Vagina (tissue), 2 donors: ENCODE data around the gene MAPRE2. TPM values are rescaled to one million over a fixed set of nuclear protein-coding genes. Genes with fewer than 3 reads are reported as not detected.

Experiments used
- DNase-seq, 2 donors: peaks; one replicate each; pipeline ENCODE4 v3.0.0-alpha.2; 2017; ENCODE audit errors: extremely low spot score in 2 of 2
- H3K27ac ChIP-seq: fragments of 200-600 bp; sonication (generic); one replicate; pipeline ENCODE4 v1.5.1; 2019
- H3K27me3 ChIP-seq: fragments of 200-600 bp; sonication (generic); one replicate; pipeline ENCODE4 v1.5.1; 2019
- H3K36me3 ChIP-seq, 2 donors: fragments of 200-600 bp; sonication (generic); one replicate each; pipeline ENCODE4 v1.5.1; 2017 to 2019
- H3K4me1 ChIP-seq: fragments of 200-600 bp; sonication (generic); one replicate; pipeline ENCODE4 v1.5.1; 2019
- H3K4me3 ChIP-seq, 2 donors: fragments of 200-600 bp; sonication (generic); 1 replicate in 1 of 2; 2 replicates in 1 of 2; pipeline ENCODE4 v1.5.1; 2016 to 2019
- H3K9me3 ChIP-seq: fragments of 200-600 bp; sonication (generic); one replicate; pipeline ENCODE4 v1.5.1; 2019
- CTCF ChIP-seq, 3 experiments: fragments of 450-650 bp in 2 of 3; fragments of 200-600 bp in 1 of 3; sonication (generic) in 1 of 3; IDR thresholded peaks; one replicate each; pipeline ENCODE4 v1.5.1; 2017 to 2019; ENCODE audit warnings: antibody characterized with exemption in 3 of 3, mild to moderate bottlenecking in 2 of 3, moderate library complexity in 2 of 3
- POLR2A ChIP-seq, 2 donors: fragments of 450-650 bp; IDR thresholded peaks; one replicate each; pipeline ENCODE4 v1.6.1; 2017; ENCODE audit warnings: antibody characterized with exemption in 2 of 2, mild to moderate bottlenecking in 2 of 2, moderate library complexity in 2 of 2
- POLR2AphosphoS5 ChIP-seq, 2 donors: sonication (generic); formaldehyde crosslinking; IDR thresholded peaks; one replicate each; pipeline ENCODE4 v1.9.0; 2017; ENCODE audit warnings: antibody characterized with exemption in 2 of 2, mild to moderate bottlenecking in 2 of 2, low read depth in 1 of 2; ENCODE audit not compliant: insufficient read depth in 1 of 2
- intact Hi-C: fragments of 100-400 bp; cut with DNase I; formaldehyde crosslinking; loops from one replicate; pipeline ENCODE4 v1.15.1; 2023
- total RNA-seq: library from RNA; depleted of rRNA; stranded (reverse); fragments of >200 nt; gene quantifications from one replicate; pipeline ENCODE4 v1.2.3, GENCODE V29; 2016

MAPRE2 gene
- total RNA-seq, 1 donor from 2014 or later, result 21.4 TPM

- Histone ChIP-seq H3K9me3 (no peaks in the 10 kb centered on the region), H3K27me3 (no peaks in the 10 kb centered on the region), H3K4me3 (no peak overlapping the region), H3K36me3 (peaks cover 0 to 6% of the 10 kb centered on the region in 2 donors), H3K4me1 (peaks cover 11% of the 10 kb centered on the region), H3K27ac (no peak overlapping the region)
- DNase-seq, result no peak
- TF ChIP-seq CTCF (IDR thresholded peaks at IDR 0.05) (no peak), POLR2A (IDR thresholded peaks at IDR 0.05) (no peak), POLR2AphosphoS5 (IDR thresholded peaks at IDR 0.05; ENCODE audit: insufficient read depth in 1 of 2, low read depth in 1 of 2) (no peak)
- intact Hi-C loops, result no loop called here
Observed at GRCh38 chr18:35123811-35124210, 82.6 kb downstream of the MAPRE2 start.

- Histone ChIP-seq H3K27me3 (no peaks in the 10 kb centered on the region), H3K4me1 (peaks cover 7% of the 10 kb centered on the region), H3K27ac (no peak overlapping the region), H3K36me3 (peaks cover 0 to 9% of the 10 kb centered on the region in 2 donors), H3K4me3 (no peak overlapping the region), H3K9me3 (no peaks in the 10 kb centered on the region)
- no peak for TF ChIP-seq POLR2AphosphoS5 (IDR thresholded peaks at IDR 0.05; ENCODE audit: insufficient read depth in 1 of 2, low read depth in 1 of 2)
- no peak for TF ChIP-seq POLR2A (IDR thresholded peaks at IDR 0.05)
- no peak for TF ChIP-seq CTCF (IDR thresholded peaks at IDR 0.05)
- no peak for DNase-seq
- intact Hi-C loops, result no loop called here
Observed at GRCh38 chr18:35127201-35127600, 86.0 kb downstream of the MAPRE2 start.

GRCh38 chr18:35128675-35129074 lies 87.5 kb downstream of the MAPRE2 start:
- Histone ChIP-seq H3K4me3 (no peak overlapping the region), H3K9me3 (no peaks in the 10 kb centered on the region), H3K27ac (no peak overlapping the region), H3K4me1 (peaks cover 7% of the 10 kb centered on the region), H3K36me3 (peaks cover 0 to 14% of the 10 kb centered on the region in 2 donors), H3K27me3 (no peaks in the 10 kb centered on the region)
- TF ChIP-seq POLR2A (IDR thresholded peaks at IDR 0.05), result no peak
- TF ChIP-seq CTCF (IDR thresholded peaks at IDR 0.05), result no peak
- TF ChIP-seq POLR2AphosphoS5 (IDR thresholded peaks at IDR 0.05; ENCODE audit: insufficient read depth in 1 of 2, low read depth in 1 of 2), result no peak
- intact Hi-C loops, result no loop called here
- no peak for DNase-seq

- Histone ChIP-seq H3K9me3 (no peaks in the 10 kb centered on the region), H3K27ac (no peak overlapping the region), H3K27me3 (no peaks in the 10 kb centered on the region), H3K36me3 (peaks cover 0 to 14% of the 10 kb centered on the region in 2 donors), H3K4me3 (no peak overlapping the region), H3K4me1 (no peaks in the 10 kb centered on the region)
- intact Hi-C loops, result loop anchor here (10.0 kb wide), 1 partner anchor 105 kb away; no protein-coding TSS in a partner anchor
- no peak for TF ChIP-seq POLR2A (IDR thresholded peaks at IDR 0.05)
- TF ChIP-seq CTCF (IDR thresholded peaks at IDR 0.05), result no peak
- no peak for TF ChIP-seq POLR2AphosphoS5 (IDR thresholded peaks at IDR 0.05; ENCODE audit: insufficient read depth in 1 of 2, low read depth in 1 of 2)
- no peak for DNase-seq
Observed at GRCh38 chr18:35130236-35130635, 89.0 kb downstream of the MAPRE2 start.

GRCh38 chr18:35131387-35132020 lies 90.3 kb downstream of the MAPRE2 start:
- intact Hi-C loops, result loop anchor here (10.0 kb wide), 1 partner anchor 107 kb away; no protein-coding TSS in a partner anchor
- H3K9me3 ChIP-seq, result no peaks in the 10 kb centered on the region
- H3K36me3 ChIP-seq, result peaks cover 0 to 14% of the 10 kb centered on the region in 2 donors
- no peaks in the 10 kb centered on the region for H3K4me1 ChIP-seq
- TF ChIP-seq POLR2A (IDR thresholded peaks at IDR 0.05), result no peak
- no peak for TF ChIP-seq CTCF (IDR thresholded peaks at IDR 0.05)
- TF ChIP-seq POLR2AphosphoS5 (IDR thresholded peaks at IDR 0.05; ENCODE audit: insufficient read depth in 1 of 2, low read depth in 1 of 2), result no peak
- H3K27me3 ChIP-seq, result no peaks in the 10 kb centered on the region
- H3K4me3 ChIP-seq, result no peak overlapping the region
- H3K27ac ChIP-seq, result no peak overlapping the region
- no peak for DNase-seq
